Peyer's patch (tissue), 4 donors: ENCODE results near the gene RERG.

Experiments used
- POLR2A ChIP-seq, 2 donors: fragments of 450-650 bp; IDR thresholded peaks; one replicate each; pipeline ENCODE4 v1.5.1; 2017; ENCODE audit warnings: antibody characterized with exemption in 2 of 2, mild to moderate bottlenecking in 2 of 2, moderate library complexity in 2 of 2
- TF ChIP-seq, protein P1 (sequence below), 6 experiments: fragments of 450-650 bp in 4 of 6; fragments of 200-600 bp in 2 of 6; sonication (generic) in 1 of 6; IDR thresholded peaks; one replicate each; pipeline ENCODE4 v1.5.1; 2017 to 2019; ENCODE audit warnings: antibody characterized with exemption in 6 of 6, mild to moderate bottlenecking in 3 of 6, moderate library complexity in 1 of 6

DNA sequence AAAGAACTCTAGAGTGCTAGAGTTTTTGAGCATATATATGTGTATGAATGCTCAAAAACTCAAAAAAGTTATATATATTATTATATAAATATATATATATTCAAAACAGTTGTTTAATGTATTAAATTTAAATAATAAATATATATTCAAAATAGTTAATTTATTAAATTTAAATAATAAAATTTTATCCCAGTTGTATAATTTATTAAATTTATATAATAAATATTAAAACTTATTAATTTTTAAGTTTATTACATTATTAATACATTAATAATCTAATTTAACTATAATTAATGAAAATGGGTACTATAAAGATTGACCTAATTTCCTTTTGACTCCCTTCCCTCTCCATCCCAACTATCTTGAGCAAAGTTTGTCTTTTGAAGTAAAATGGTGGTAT, 97.8 kb downstream of the RERG start:
- no peak for TF ChIP-seq POLR2A (IDR thresholded peaks at IDR 0.05)
- TF ChIP-seq, protein P1, sequence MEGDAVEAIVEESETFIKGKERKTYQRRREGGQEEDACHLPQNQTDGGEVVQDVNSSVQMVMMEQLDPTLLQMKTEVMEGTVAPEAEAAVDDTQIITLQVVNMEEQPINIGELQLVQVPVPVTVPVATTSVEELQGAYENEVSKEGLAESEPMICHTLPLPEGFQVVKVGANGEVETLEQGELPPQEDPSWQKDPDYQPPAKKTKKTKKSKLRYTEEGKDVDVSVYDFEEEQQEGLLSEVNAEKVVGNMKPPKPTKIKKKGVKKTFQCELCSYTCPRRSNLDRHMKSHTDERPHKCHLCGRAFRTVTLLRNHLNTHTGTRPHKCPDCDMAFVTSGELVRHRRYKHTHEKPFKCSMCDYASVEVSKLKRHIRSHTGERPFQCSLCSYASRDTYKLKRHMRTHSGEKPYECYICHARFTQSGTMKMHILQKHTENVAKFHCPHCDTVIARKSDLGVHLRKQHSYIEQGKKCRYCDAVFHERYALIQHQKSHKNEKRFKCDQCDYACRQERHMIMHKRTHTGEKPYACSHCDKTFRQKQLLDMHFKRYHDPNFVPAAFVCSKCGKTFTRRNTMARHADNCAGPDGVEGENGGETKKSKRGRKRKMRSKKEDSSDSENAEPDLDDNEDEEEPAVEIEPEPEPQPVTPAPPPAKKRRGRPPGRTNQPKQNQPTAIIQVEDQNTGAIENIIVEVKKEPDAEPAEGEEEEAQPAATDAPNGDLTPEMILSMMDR (IDR thresholded peaks at IDR 0.05): no peak
